Adrenal gland (tissue), 5 donors: ENCODE measurements around the gene WDR59.

ENCODE experiments used
- CTCF ChIP-seq, 6 experiments: fragments of 450-650 bp in 4 of 6; fragments of 200-600 bp in 2 of 6; sonication (generic) in 1 of 6; IDR thresholded peaks; 1 replicate in 5 of 6; 2 replicates in 1 of 6; pipeline versions ENCODE4 v1.5.1 to v1.8.0; 2016 to 2021; ENCODE audit warnings: antibody characterized with exemption in 6 of 6, mild to moderate bottlenecking in 2 of 6, moderate library complexity in 1 of 6
- POLR2A ChIP-seq, 2 donors: fragments of 450-650 bp; IDR thresholded peaks; one replicate each; pipeline ENCODE4 v1.6.1; 2017; ENCODE audit warnings: antibody characterized with exemption in 2 of 2, mild to moderate bottlenecking in 2 of 2, moderate library complexity in 1 of 2
- donor health status: DM: no; HTN: no; CAD: no.

GRCh38 chr16:74973304-74973703, 11.6 kb downstream of the WDR59 start:
- TF ChIP-seq CTCF (IDR thresholded peaks at IDR 0.05) = no peak
- TF ChIP-seq POLR2A (IDR thresholded peaks at IDR 0.05) = no peak
